OCI-LY3 (cell line): ENCODE results near the gene GIPC2.

ENCODE experiments used
- EZH2phosphoT487 ChIP-seq: fragments of 200-600 bp; shearing (Covaris generic); IDR thresholded peaks from 2 replicates; pipeline ENCODE4 v1.6.1; 2018; ENCODE audit warnings: antibody characterized with exemption, mixed run types, low read depth
- TF ChIP-seq, protein P1 (sequence below): fragments of 200-600, 300-600 bp; sonication (generic); IDR thresholded peaks from 2 replicates; pipeline ENCODE4 v1.5.1; 2014; ENCODE audit warnings: antibody characterized with exemption, low read length, low read depth

GRCh38 chr1:78079580-78079979 lies 33.8 kb downstream of the GIPC2 start:
- TF ChIP-seq, protein P1, sequence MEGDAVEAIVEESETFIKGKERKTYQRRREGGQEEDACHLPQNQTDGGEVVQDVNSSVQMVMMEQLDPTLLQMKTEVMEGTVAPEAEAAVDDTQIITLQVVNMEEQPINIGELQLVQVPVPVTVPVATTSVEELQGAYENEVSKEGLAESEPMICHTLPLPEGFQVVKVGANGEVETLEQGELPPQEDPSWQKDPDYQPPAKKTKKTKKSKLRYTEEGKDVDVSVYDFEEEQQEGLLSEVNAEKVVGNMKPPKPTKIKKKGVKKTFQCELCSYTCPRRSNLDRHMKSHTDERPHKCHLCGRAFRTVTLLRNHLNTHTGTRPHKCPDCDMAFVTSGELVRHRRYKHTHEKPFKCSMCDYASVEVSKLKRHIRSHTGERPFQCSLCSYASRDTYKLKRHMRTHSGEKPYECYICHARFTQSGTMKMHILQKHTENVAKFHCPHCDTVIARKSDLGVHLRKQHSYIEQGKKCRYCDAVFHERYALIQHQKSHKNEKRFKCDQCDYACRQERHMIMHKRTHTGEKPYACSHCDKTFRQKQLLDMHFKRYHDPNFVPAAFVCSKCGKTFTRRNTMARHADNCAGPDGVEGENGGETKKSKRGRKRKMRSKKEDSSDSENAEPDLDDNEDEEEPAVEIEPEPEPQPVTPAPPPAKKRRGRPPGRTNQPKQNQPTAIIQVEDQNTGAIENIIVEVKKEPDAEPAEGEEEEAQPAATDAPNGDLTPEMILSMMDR, result no peak
- TF ChIP-seq EZH2phosphoT487, result no peak
